ENCODE measurements around the gene NDUFAF4.

GRCh38 chr6:96942676-96943075 lies 45.0 kb upstream of the NDUFAF4 start:
- TF ChIP-seq POLR2AphosphoS5 (IDR thresholded peaks at IDR 0.05): no peak
- TF ChIP-seq, protein P1, sequence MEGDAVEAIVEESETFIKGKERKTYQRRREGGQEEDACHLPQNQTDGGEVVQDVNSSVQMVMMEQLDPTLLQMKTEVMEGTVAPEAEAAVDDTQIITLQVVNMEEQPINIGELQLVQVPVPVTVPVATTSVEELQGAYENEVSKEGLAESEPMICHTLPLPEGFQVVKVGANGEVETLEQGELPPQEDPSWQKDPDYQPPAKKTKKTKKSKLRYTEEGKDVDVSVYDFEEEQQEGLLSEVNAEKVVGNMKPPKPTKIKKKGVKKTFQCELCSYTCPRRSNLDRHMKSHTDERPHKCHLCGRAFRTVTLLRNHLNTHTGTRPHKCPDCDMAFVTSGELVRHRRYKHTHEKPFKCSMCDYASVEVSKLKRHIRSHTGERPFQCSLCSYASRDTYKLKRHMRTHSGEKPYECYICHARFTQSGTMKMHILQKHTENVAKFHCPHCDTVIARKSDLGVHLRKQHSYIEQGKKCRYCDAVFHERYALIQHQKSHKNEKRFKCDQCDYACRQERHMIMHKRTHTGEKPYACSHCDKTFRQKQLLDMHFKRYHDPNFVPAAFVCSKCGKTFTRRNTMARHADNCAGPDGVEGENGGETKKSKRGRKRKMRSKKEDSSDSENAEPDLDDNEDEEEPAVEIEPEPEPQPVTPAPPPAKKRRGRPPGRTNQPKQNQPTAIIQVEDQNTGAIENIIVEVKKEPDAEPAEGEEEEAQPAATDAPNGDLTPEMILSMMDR (IDR thresholded peaks at IDR 0.05): no peak

Data from stomach (tissue), 4 donors.